Stimulated activated CD4-positive, alpha-beta T cell treated with anti-CD3 and anti-CD28 coated beads, TNF-alpha, amount 100 ng/mL, for 24 hours (primary cell): ENCODE data around the gene CNN2.

Experiments used
- DNase-seq, 3 experiments: peaks; one replicate each; pipeline ENCODE4 v3.0.0-alpha.2; 2020; ENCODE audit warnings: low read depth in 3 of 3

CNN2 gene

DNA sequence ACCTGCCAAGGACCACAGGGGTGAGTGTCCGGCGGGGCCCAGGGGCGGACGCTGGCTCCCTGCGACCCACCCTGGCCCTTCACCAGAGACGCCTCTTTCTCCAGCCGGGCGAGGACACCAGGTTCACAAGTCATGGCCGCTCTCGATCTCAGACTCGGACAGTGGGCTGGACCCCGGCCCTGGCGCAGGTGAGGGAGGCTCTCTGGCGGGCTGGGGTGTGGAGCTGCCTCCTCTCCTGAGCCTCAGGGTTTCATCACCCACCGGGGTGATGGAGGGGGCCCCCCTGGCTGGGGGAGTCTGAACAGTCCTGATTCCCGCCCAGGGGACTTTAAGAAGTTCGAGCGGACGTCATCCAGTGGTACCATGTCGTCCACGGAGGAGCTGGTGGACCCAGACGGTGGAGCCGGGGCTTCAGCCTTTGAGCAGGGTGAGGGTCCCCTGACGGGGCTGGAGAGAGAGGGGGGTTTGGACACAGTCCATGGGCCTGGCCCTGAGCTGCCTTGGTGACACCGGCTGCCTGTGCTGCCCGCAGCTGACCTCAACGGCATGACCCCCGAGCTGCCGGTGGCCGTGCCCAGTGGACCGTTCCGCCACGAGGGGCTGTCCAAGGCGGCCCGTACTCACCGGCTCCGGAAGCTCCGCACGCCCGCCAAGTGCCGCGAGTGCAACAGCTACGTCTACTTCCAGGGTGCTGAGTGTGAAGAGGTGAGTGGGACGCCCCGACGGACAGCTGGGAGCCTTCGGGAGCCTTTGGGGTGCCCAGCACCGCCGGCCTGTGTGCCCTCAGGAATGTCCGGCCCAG is 54.2 kb downstream of the CNN2 start:
- no peak for DNase-seq

DNA sequence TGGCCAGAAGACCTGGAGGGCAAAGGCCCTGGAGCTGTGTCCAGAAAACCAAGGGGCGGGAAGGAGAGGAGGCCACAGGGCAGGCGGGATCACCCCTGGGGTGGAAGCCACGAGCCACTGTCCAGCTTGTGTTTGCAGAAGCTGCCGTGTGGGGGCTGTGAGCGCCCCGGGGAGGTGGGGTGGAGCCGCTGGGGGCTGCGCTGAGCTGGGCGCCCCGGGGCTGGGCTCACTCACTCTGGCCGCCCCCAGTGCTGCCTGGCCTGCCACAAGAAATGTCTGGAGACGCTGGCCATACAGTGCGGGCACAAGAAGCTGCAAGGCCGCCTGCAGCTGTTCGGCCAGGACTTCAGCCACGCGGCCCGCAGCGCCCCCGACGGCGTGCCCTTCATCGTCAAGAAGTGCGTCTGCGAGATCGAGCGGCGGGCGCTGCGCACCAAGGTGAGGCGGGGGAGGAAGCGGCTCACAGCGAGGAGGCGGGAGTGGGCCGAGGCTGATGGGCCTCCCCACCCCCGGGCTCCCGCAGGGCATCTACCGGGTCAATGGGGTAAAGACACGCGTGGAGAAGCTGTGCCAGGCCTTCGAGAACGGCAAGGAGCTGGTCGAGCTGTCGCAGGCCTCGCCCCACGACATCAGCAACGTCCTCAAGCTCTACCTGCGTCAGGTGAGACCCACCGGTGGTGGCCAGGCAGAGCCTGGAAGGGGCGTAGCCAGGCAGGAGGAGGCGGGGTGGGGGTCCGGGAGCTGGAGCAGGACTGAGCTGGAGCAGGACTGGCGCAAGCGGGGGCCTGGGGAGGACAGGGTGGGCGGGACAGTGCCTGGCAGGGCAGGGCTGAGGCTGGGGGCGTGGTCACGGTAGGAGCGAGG is 55.1 kb downstream of the CNN2 start:
- DNase-seq, result no peak

DNA sequence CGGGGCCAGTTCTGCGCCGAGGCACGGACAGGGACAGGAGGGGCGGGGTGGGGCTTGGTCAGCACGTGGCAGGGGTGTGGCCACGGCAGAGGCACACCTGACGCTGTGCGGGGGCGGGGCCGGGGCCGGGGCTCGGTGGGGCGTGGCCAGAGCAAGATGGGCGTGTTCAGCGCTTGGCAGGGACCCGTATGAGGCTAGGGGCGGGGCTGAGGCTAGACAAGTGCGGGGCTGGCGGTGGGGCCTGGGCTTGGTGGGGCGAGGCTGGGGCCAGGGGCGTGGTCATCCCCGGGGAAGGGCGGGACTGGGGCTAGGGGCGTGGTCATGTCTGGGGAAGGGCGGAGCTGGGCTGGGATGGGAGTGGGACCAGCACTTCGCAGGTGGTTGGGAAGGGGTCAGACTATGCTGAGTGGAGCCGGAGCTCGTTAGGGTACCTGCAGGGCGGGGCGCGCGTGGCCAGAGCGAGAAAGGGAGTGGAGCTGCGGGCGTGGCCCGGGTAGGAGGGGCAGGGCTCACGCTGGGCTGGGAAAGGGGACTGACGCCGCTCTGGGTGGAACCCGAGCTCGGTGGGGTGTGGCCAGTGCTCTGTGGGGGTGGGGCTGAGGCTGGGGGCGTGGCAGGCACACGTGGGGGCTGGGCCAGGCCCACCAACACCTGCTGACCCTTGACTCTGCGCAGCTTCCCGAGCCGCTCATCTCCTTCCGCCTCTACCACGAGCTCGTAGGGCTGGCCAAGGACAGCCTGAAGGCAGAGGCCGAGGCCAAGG is 55.9 kb downstream of the CNN2 start:
- peak in 1 of 3 experiments; percentile 84 for DNase-seq

DNA sequence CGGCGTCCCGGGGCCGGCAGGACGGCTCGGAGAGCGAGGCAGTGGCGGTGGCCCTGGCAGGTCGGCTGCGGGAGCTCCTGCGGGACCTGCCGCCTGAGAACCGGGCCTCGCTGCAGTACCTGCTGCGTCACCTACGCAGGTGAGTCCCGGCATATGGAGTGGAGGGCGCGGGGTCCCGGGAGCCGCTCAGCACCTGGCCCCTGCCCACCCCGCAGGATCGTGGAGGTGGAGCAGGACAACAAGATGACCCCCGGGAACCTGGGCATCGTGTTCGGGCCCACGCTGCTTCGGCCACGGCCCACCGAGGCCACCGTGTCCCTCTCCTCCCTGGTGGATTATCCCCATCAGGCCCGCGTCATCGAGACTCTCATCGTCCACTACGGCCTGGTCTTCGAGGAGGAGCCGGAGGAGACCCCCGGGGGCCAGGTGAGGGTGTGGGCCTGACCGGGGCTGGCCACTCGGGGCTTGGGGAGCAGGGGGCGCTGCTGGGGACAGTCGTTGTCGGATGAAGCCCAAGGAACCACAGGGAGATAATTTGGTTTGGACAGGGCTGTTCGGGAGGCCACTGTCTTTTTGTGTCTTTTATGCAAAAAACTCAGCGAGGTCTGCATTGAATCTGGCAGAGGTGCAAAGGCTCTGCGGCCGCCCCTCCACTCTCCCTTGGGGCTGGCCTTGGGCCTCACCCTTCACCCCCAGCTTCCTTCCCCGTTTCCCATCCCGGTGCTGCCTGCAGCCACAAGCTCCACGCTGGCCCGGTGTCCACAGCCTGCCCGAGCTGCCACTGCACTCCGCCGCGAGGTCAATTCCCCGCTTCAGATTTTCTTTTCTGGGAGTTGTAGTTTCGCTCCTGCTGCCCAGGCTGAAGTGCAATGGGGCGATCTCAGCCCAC is 56.8 kb downstream of the CNN2 start:
- DNase-seq, result no peak

DNA sequence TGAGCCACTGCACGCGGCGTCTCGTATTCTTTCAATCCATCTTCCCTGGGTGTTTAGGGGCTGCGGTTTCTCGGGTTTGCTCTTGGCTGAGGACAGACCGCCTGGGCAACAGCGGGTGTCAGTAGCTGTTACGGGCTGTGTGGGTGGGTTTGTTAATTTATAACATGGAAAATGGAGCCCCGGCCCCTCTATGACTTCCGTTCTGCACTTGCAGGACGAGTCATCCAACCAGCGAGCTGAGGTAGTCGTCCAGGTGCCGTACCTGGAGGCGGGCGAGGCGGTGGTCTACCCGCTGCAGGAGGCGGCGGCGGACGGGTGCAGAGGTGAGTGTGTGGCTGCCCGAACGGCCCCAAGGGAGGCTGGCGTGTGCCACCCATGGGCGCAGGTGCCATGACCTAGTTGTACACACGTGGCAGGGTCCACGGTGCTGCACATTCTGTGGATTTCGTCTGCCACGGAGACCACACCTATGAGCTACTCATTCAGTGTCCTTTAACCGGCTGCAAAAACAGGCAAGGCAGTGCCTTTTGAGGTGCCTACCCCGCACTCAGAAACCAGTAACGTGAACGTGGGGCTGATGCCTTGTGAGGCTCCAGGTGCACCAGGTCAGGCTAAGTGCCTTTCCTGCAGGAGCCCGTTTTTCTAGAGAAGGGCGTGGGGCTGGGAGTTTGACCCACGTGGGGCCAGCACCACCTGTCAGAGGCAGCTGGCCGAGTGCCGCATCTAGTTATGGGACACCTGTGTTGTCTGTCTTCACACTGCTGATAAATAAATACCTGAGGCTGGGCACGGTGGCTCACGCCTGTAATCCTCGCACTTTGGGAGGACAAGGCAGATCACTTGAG is 57.8 kb downstream of the CNN2 start:
- no peak for DNase-seq

DNA sequence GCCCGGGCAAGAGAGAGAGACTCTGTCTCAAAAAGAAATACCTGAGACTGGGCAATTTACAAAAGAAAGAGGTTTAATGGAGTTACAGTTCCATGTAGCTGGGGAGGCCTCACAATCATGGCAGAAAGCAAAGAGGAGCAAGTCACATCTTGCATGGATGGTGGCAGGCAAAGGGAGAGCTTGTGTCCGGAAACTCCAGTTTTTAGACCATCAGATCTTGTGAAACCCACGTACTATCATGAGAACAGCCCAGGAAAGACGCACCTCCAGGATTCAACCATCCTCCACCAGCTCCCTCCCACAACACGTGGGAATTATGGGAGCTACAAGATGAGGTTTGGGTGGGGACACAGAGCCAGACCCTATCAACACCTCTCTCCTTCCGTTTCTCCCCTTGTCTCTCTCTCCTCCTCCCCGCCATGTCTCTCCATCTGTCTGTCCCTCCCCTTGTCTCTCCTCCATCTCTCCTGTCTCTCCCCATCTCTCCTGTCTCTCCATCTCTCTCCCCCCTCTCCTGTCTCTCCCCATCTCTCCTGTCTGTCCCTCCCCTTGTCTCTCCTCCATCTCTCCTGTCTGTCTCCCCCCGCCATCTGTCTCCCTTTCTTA is 58.7 kb downstream of the CNN2 start:
- DNase-seq, result no peak

DNA sequence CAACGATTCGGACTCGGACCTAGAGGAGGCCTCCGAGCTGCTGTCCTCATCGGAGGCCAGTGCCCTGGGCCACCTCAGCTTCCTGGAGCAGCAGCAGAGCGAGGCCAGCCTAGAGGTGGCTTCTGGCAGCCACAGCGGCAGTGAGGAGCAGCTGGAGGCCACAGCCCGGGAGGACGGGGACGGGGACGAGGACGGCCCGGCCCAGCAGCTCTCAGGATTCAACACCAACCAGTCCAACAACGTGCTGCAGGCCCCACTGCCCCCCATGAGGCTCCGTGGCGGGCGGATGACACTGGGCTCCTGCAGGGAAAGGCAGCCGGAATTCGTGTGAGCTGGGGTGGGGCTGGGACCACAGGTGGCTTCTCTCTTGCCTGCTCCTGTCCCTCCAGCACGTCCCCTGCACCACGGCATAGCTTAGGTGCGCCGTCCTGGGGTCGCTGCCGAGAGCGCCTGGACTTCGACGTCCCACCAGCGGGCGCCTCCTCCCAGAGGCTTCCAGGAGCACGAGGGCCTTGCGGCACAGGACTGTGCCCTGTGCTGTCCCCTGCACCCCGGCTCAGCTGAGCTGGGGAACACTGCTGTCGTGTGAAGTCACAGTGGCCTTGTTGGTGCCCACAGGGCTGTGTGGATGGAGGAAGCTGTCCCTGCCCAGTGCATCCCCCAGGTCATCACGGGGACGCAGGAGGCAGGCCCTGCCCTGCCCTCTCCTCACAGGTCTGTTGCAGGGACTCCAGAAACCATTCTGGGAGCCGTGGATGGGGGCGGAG is 59.5 kb downstream of the CNN2 start:
- DNase-seq, result no peak

DNA sequence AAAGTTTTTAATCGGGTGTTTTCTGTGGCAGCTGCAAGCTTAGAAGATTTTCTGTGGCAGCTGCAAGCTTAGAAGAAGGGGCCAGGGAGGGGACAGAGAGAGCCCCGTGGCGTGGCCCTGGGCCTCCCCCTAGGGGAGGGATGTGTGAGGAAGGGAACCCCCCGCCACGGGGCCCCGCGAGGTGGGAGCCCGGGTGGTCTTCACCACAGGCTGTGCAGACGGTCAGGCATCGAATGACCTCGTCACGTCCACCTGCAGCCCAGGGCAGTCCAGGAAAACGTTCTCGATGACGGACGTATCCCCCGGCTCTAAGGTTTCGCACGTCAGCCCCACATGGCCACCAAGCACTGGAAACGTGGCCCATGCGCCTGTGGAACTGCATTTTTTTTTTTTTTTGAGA is 60.2 kb downstream of the CNN2 start:
- DNase-seq, result no peak

DNA sequence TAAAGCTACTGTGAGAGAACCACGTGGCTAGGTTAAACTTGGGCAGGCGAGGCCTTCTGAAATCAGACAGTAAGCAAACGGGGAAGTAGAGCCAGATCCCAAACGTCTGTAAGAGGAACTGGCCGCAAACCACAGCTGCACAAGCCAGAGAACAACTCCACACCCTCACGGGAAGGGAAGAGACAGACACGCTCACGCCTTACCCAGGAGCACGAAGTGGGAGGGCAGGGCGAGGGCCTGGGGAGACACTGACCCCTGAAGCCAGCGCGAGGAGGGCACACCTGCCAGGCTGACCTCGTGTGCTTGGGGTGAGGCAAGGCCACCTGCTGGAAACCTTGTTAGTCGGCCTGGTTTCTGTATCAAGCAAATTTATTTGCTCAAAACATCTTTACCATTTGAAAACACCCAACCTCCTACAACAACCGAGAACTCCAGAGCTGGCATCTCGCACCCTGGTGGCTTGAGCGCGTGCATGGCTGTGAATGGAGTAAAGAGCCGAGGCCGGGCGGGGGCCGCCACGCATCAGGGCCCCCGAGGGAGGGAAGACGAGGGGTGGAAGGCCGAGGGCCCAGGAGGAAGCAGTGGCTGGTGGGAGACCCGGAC is 61.5 kb downstream of the CNN2 start:
- DNase-seq, result no peak

DNA sequence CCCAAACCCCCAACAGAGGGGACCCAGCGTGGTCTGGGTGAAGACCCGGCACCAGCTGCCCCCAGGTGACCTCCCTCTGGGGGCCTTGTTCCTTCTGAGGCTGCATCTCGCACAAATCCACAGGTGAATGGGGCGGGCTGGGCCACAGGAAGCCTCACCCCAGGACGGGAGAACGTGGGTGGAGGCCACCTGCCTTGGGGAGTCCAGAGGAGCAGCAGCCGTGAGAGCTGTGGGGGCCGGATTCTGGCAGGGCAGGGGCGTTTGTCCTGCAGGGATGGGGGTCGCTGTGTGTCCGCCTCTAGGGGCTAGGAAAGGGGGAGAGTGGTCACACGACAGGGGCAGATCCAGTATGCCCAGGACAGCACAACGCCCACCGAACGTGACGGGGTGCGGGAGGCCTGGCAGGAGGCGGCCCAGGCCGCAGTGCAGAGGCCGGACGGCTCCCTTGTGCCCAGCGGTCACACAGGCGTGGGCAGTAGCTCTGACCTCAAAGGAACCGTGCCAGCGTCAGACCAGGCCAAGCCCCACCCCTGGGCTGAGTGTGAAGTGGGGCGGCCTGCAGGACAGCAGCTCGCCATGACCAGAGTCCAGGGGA is 62.1 kb downstream of the CNN2 start:
- DNase-seq, result no peak
